HG03565 (cell line): ENCODE measurements around the gene ATAD3B.
"Not testable (repeated sequence)": the region's sequence is repeated elsewhere in the genome, so short reads cannot be mapped to it uniquely, and the experiment has no call there.

ENCODE experiments used
- ATAC-seq: cut with Tn5 transposase; IDR thresholded peaks from one replicate; pipeline ENCODE4 v1.9.1; 2021; ENCODE audit warnings: mild to moderate bottlenecking, moderate library complexity; ENCODE audit not compliant: unreplicated experiment

ATAD3B gene

GRCh38 chr1:1450616-1451015 is 20.9 kb upstream of the ATAD3B start:
- ATAC-seq, result not testable (repeated sequence)

GRCh38 chr1:1451696-1452364 is 19.7 kb upstream of the ATAD3B start:
- ATAC-seq, result no peak

GRCh38 chr1:1452365-1452739 is 19.2 kb upstream of the ATAD3B start:
- ATAC-seq, result not testable (repeated sequence)

- no peak for ATAC-seq
These were observed 18.7 kb upstream of the ATAD3B start for GRCh38 chr1:1452882-1453281.

- not testable (repeated sequence) for ATAC-seq
These were observed 17.1 kb upstream of the ATAD3B start for GRCh38 chr1:1454286-1455056.

- no peak for ATAC-seq
These were observed 16.1 kb upstream of the ATAD3B start for GRCh38 chr1:1455366-1455884.

- ATAC-seq, result not testable (repeated sequence)
These were observed 15.6 kb upstream of the ATAD3B start for GRCh38 chr1:1455934-1456333.

GRCh38 chr1:1456683-1457255 is 14.8 kb upstream of the ATAD3B start:
- ATAC-seq, result not testable (repeated sequence)

GRCh38 chr1:1459156-1459555 is 12.4 kb upstream of the ATAD3B start:
- not testable (repeated sequence) for ATAC-seq

- not testable (repeated sequence) for ATAC-seq
These were observed 11.9 kb upstream of the ATAD3B start for GRCh38 chr1:1459711-1460110.

GRCh38 chr1:1460540-1461130 is 10.9 kb upstream of the ATAD3B start:
- ATAC-seq, result no peak

GRCh38 chr1:1461721-1462317 is 9.7 kb upstream of the ATAD3B start:
- ATAC-seq, result no peak

- no peak for ATAC-seq
These were observed 9.1 kb upstream of the ATAD3B start for GRCh38 chr1:1462318-1462966.

- ATAC-seq, result no peak
These were observed 8.3 kb upstream of the ATAD3B start for GRCh38 chr1:1463312-1463711.

- ATAC-seq, result not testable (repeated sequence)
These were observed 3.2 kb upstream of the ATAD3B start for GRCh38 chr1:1468196-1468985.

GRCh38 chr1:1470626-1471388 is 758 bp upstream of the ATAD3B start:
- no peak for ATAC-seq

- ATAC-seq, result peak; percentile 21
These were observed 700 bp downstream of the ATAD3B start for GRCh38 chr1:1472053-1472876.

- not testable (repeated sequence) for ATAC-seq
These were observed 4.4 kb downstream of the ATAD3B start for GRCh38 chr1:1476011-1476410.
